A549 (cell line): Measurements from ENCODE around the gene DNHD1. TPM values are rescaled to one million over a fixed set of nuclear protein-coding genes. Genes with fewer than 3 reads are reported as not detected.

ENCODE experiments used
- ATAC-seq, 2 experiments: fragments of 200-7000 bp in 1 of 2; fragments of >200 bp in 1 of 2; cut with Nextera tagmentation in 1 of 2; cut with Tn5 transposase in 1 of 2; 3 replicates each; pipeline versions ENCODE4 v1.8.0 to v1.9.1; 2018 to 2020; ENCODE audit warnings: mild to moderate bottlenecking in 1 of 2, moderate library complexity in 1 of 2
- CTCF ChIA-PET: fragments of 300-600 bp; sonication (Branson Sonifier 250); formaldehyde crosslinking; extraction: SDS; loops from one replicate; lab custom pipeline; 2021; ENCODE audit warnings: antibody characterized with exemption, inconsistent platforms; lab: Yijun Ruan, JAX
- POLR2A ChIA-PET: fragments of 350-600 bp; formaldehyde crosslinking; extraction: SDS; loops from one replicate; lab custom pipeline; 2021; ENCODE audit warnings: antibody characterized with exemption, inconsistent platforms; lab: Yijun Ruan, JAX
- DNase-seq, 2 experiments: peaks; one replicate each; pipeline versions ENCODE4 v3.0.0 to v3.0.0-alpha.2; 2011 to 2016; ENCODE audit warnings: low read depth in 1 of 2, low spot score in 1 of 2
- FAIRE-seq: peaks from 2 replicates; lab custom pipeline; 2011; peaks lifted over from hg19 to GRCh38; lab: Jason Lieb, UNC
- H3K27ac ChIP-seq, 2 experiments: fragments of >200 bp; sonication (Bioruptor Twin); formaldehyde crosslinking; 3 replicates each; pipeline ENCODE4 v1.5.1; 2016 to 2017
- H3K4me1 ChIP-seq: fragments of >200 bp; sonication (Bioruptor Twin); formaldehyde crosslinking; 3 replicates; pipeline ENCODE4 v1.6.1; 2016
- H3K4me2 ChIP-seq: fragments of >200 bp; sonication (Bioruptor Twin); formaldehyde crosslinking; 3 replicates; pipeline ENCODE4 v1.6.1; 2016
- H3K4me3 ChIP-seq: fragments of >200 bp; sonication (Bioruptor Twin); formaldehyde crosslinking; 3 replicates; pipeline ENCODE4 v1.5.1; 2016
- H3K9me3 ChIP-seq: fragments of >200 bp; sonication (Bioruptor Twin); formaldehyde crosslinking; 3 replicates; pipeline ENCODE4 v1.6.1; 2016
- BCL3 ChIP-seq: fragments of >200 bp; sonication (Bioruptor Twin); formaldehyde crosslinking; IDR thresholded peaks from 3 replicates; pipeline ENCODE4 v1.6.1; 2016
- CBX8 ChIP-seq: fragments of 200-600 bp; sonication (generic); IDR thresholded peaks from 2 replicates; pipeline ENCODE4 v1.6.1; 2016
- CEBPB ChIP-seq, 2 experiments: fragments of >200 bp in 1 of 2; sonication (Bioruptor Twin) in 1 of 2; formaldehyde crosslinking in 1 of 2; IDR thresholded peaks; 2 replicates each; pipeline ENCODE4 v1.6.1; 2012 to 2016
- ELK1 ChIP-seq: fragments of 150-350 bp; IDR thresholded peaks from 2 replicates; pipeline ENCODE4 v1.6.1; 2014; ENCODE audit warnings: low read depth, mild to moderate bottlenecking, low read length
- EP300 ChIP-seq, 2 experiments: fragments of >200 bp; sonication (Bioruptor Twin); formaldehyde crosslinking; IDR thresholded peaks; 2 replicates in 1 of 2; 3 replicates in 1 of 2; pipeline ENCODE4 v1.6.1; 2016 to 2017
- FOSB ChIP-seq: fragments of 250-450 bp; sonication (Bioruptor Pico); IDR thresholded peaks from 2 replicates; pipeline ENCODE4 v1.5.0; 2020; ENCODE audit warnings: mild to moderate bottlenecking, moderate library complexity
- FOSL2 ChIP-seq, 2 experiments: fragments of 450-650 bp in 1 of 2; fragments of >200 bp in 1 of 2; sonication (Bioruptor Twin) in 1 of 2; formaldehyde crosslinking; IDR thresholded peaks; 2 replicates each; pipeline versions ENCODE4 v1.5.0 to v1.6.1; 2016 to 2020; ENCODE audit warnings: mild to moderate bottlenecking in 1 of 2, moderate library complexity in 1 of 2
- HES2 ChIP-seq: fragments of >200 bp; sonication (Bioruptor Twin); formaldehyde crosslinking; IDR thresholded peaks from 2 replicates; pipeline ENCODE4 v1.6.1; 2016
- HMGXB4 ChIP-seq: fragments of 250-450 bp; sonication (Bioruptor Pico); IDR thresholded peaks from 2 replicates; pipeline ENCODE4 v1.5.0; 2021; ENCODE audit warnings: mild to moderate bottlenecking, moderate library complexity, borderline replicate concordance
- KDM1A ChIP-seq: fragments of 200-600 bp; sonication (generic); IDR thresholded peaks from 2 replicates; pipeline ENCODE4 v1.6.1; 2016; ENCODE audit warnings: low read depth, mild to moderate bottlenecking
- NPAS2 ChIP-seq: fragments of 250-450 bp; sonication (Bioruptor Pico); IDR thresholded peaks from 2 replicates; pipeline ENCODE4 v1.8.0; 2022; ENCODE audit warnings: mild to moderate bottlenecking, moderate library complexity, borderline replicate concordance
- POLR2A ChIP-seq: IDR thresholded peaks from 2 replicates; pipeline ENCODE4 v1.6.1; 2012; ENCODE audit warnings: mild to moderate bottlenecking, low read length
- REST ChIP-seq: fragments of 200-600 bp; sonication (generic); IDR thresholded peaks from 2 replicates; pipeline ENCODE4 v1.6.1; 2016; ENCODE audit warnings: antibody characterized with exemption, mild to moderate bottlenecking, moderate library complexity
- SREBF2 ChIP-seq: fragments of 450-650 bp; IDR thresholded peaks from 2 replicates; pipeline ENCODE4 v1.6.1; 2014; ENCODE audit warnings: mild to moderate bottlenecking, moderate library complexity
- TP53 ChIP-seq: fragments of 250-450 bp; sonication (Bioruptor Pico); IDR thresholded peaks from 2 replicates; pipeline ENCODE4 v1.5.0; 2021; ENCODE audit warnings: mild to moderate bottlenecking, moderate library complexity
- ZNF302 ChIP-seq: fragments of 250-450 bp; sonication (Bioruptor Pico); IDR thresholded peaks from 2 replicates; pipeline ENCODE4 v1.9.0; 2021; ENCODE audit warnings: inconsistent platforms, mild to moderate bottlenecking, moderate library complexity
- WGBS: methylation state at CpG from one replicate; pipeline ENCODE4 v1.1.6; 2017; ENCODE audit errors: missing lambda C conversion rate; 5-methylcytosine and 5-hydroxymethylcytosine counted together
- polyA plus RNA-seq, 4 experiments: library from polyadenylated mRNA; depleted of rRNA in 3 of 4; stranded (reverse); fragments of >200 nt; fragmentation: RNase III in 1 of 4; extraction: RNeasy Plus Mini Kit Qiagen cat#74134 plus additional on column Dnase treatment in 1 of 4; gene quantifications; 2 replicates in 3 of 4; 3 replicates in 1 of 4; pipeline ENCODE4 v1.2.3, GENCODE V29; 2011 to 2017

DNHD1 gene
- polyA plus RNA-seq, 2 of the 4 experiments (the other 2 are of a cell fraction): 6.8 to 8.6 TPM

GRCh38 chr11:6531267-6531752 is 34.2 kb downstream of the DNHD1 start (continued):
- TF ChIP-seq BCL3 (no peak), REST (no peak), TP53 (CRISPR knock-in tag) (no peak), ELK1 (no peak), SREBF2 (no peak)
- TF ChIP-seq, all 56 proteins: peak for 3

GRCh38 chr11:6538456-6538855 is 41.4 kb downstream of the DNHD1 start:
- no peak overlapping the region for H3K27ac ChIP-seq
- 83% methylated on average over 6 of the region's 8 CpGs for WGBS
- no peaks in the 10 kb centered on the region for H3K4me1 ChIP-seq
- ChIA-PET CTCF (interaction anchor here (1.1 to 1.6 kb wide), 3 partner anchors 8 to 159 kb away, joined by 3 to 5 read pairs (median 4); no protein-coding TSS in a partner anchor), POLR2A (interaction anchor here (0.7 kb wide), 1 partner anchor 119 kb away, joined by 4 read pairs; the partner anchor contains the start of gene APBB1)
- DNase-seq: no peak
- no peak for FAIRE-seq
- H3K4me3 ChIP-seq: no peak overlapping the region
- TF ChIP-seq POLR2A (no peak), CBX8 (no peak), NPAS2 (CRISPR knock-in tag) (no peak), EP300 (IDR thresholded peaks at IDR 0.05) (no peak), FOSB (no peak), SREBF2 (no peak), FOSL2 (IDR thresholded peaks at IDR 0.05) (no peak), FOSL2 (CRISPR knock-in tag; IDR thresholded peaks at IDR 0.05) (no peak), HES2 (no peak), ZNF302 (CRISPR knock-in tag) (no peak), KDM1A (no peak), CEBPB (IDR thresholded peaks at IDR 0.05) (no peak), HMGXB4 (CRISPR knock-in tag) (no peak)
- no peaks in the 10 kb centered on the region for H3K9me3 ChIP-seq
- no peak overlapping the region for H3K4me2 ChIP-seq
- ATAC-seq: peak; percentile 28 to 32; a peak in 3 of 6 replicates
